HG03521 (cell line): ENCODE measurements around the gene NUP93.

Experiments
- ATAC-seq: cut with Tn5 transposase; IDR thresholded peaks from one replicate; pipeline ENCODE4 v1.9.1; 2021; ENCODE audit warnings: mild to moderate bottlenecking, moderate library complexity; ENCODE audit not compliant: unreplicated experiment

NUP93 gene

GRCh38 chr16:56741399-56741798 lies 11.5 kb downstream of the NUP93 start:
- ATAC-seq, result no peak

GRCh38 chr16:56742030-56742984 lies 12.4 kb downstream of the NUP93 start:
- ATAC-seq, result no peak

GRCh38 chr16:56743840-56744239 lies 13.9 kb downstream of the NUP93 start:
- ATAC-seq, result no peak

- ATAC-seq, result no peak
These were observed 15.2 kb downstream of the NUP93 start for GRCh38 chr16:56744996-56745640.

- no peak for ATAC-seq
These were observed 17.6 kb downstream of the NUP93 start for GRCh38 chr16:56747486-56748045.

- ATAC-seq, result no peak
These were observed 18.3 kb downstream of the NUP93 start for GRCh38 chr16:56748191-56748590.

GRCh38 chr16:56748826-56749225 lies 18.9 kb downstream of the NUP93 start:
- no peak for ATAC-seq

- no peak for ATAC-seq
These were observed 20.0 kb downstream of the NUP93 start for GRCh38 chr16:56749672-56750491.

GRCh38 chr16:56753410-56753809 lies 23.5 kb downstream of the NUP93 start:
- no peak for ATAC-seq

- ATAC-seq, result no peak
These were observed 25.1 kb downstream of the NUP93 start for GRCh38 chr16:56755038-56755437.

- ATAC-seq, result no peak
These were observed 28.5 kb downstream of the NUP93 start for GRCh38 chr16:56758432-56758831.

- no peak for ATAC-seq
These were observed 29.0 kb downstream of the NUP93 start for GRCh38 chr16:56758930-56759329.

GRCh38 chr16:56763291-56763916 lies 33.5 kb downstream of the NUP93 start:
- ATAC-seq, result no peak

GRCh38 chr16:56764835-56765234 lies 34.9 kb downstream of the NUP93 start:
- ATAC-seq, result no peak

GRCh38 chr16:56765949-56766348 lies 36.0 kb downstream of the NUP93 start:
- no peak for ATAC-seq

GRCh38 chr16:56767024-56767423 lies 37.1 kb downstream of the NUP93 start:
- no peak for ATAC-seq

GRCh38 chr16:56769677-56770076 lies 39.7 kb downstream of the NUP93 start:
- ATAC-seq, result no peak

- no peak for ATAC-seq
These were observed 41.8 kb downstream of the NUP93 start for GRCh38 chr16:56771558-56772279.

- ATAC-seq, result no peak
These were observed 43.6 kb downstream of the NUP93 start for GRCh38 chr16:56773532-56773931.
